ENCODE data around the gene FZD8.
A peak's percentile ranks its signal among the peaks of the same experiment; 100 is the strongest.
"Not testable (repeated sequence)": the region's sequence is repeated elsewhere in the genome, so short reads cannot be mapped to it uniquely, and the experiment has no call there.

The FZD8 gene

DNA sequence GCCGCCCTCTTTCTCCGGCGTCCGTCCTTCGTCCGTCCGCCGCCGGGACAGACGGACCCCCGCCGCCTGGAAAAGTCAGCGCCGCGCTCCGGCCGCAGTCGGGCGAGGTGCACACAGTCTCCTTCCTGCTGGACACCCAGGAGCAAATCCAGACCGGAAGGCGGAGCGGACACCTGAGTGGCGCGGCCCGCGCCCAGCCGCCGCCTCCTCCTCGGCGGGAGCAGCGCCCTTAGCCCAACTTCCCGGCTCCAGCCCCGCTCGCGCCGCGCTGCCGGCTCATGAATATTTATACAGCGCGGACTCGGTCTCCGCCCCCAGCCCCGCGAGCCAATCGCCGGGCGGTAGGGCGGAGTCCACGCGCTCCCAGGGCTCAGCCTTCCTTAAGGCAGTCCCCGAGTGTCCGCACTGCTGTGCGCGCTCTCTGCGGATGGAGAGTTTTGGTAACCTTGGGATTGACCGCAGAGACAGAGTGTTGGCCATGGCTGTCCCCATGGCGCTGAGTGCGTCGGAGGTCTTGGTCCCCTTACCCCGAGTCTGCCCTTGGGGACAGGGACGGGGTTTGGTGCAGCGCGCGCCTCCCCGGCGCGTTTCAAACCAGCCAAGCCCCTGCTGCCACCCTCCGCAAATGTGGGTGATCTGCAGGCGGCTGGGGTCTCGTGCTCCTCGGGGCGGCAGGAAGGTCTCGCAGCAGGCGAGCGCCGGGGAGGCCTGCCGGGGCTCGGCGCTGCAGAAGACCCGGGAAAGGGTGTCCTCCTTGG lies at the start of gene FZD8:
Gene FZD8 (minus strand): TSS at position 262 of the 758 bp plus-strand sequence. CDS start 867 bp downstream, outside the sequence.
- Histone ChIP-seq H3K27ac (ENCODE audit: low read depth, low read length) (no peak within 1 kb of the TSS; the same call in 1 of the 2 replicates), H3K27me3 (ENCODE audit: control insufficient read depth, insufficient read depth, low read length) (peaks cover 62% of the 10 kb centered on the region)

DNA sequence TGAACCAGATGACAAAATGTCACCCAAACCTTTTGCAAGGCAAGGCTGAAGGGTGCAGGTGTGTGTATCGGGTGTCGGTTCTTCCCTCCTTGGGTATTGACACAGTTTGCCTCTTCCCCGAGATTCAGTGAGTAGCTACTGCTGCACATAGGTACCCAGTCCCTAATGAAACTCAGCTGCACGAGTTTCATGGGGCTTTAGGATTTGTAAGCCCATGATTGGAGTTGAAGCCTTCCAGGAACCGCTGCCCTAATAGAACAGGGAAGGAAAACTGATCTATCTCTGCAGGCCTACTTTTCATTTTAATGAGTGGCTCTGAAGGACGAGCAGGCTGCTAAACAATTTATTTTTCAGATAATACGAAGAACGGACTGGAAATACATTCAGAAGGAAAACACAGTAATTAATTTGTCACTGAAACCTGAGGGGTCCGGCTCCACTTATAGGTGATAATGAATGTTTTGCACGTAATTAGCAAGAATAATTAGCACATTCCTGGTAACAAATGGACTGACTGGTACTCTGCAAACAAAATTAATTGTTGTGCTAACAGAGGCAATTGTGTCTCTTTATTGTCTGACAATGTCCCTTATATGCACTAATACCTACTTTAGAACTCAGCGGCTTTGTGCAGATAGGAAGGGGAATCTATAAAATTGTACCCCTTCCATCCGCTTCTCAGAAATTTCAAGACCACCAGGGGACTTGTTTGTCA lies 49.6 kb upstream of the FZD8 start:
- Histone ChIP-seq H3K27me3 (ENCODE audit: control insufficient read depth, insufficient read depth, low read length) (peaks cover 87% of the 10 kb centered on the region), H3K36me3 (ENCODE audit: control insufficient read depth, insufficient read depth, low read length) (no peaks in the 10 kb centered on the region), H3K4me1 (ENCODE audit: control insufficient read depth, insufficient read depth, low read length) (peaks cover 47% of the 10 kb centered on the region), H3K27ac (ENCODE audit: low read depth, low read length) (peak overlapping the region; percentile 67), H3K9ac (ENCODE audit: low read length) (no peak overlapping the region), H3K4me3 (ENCODE audit: low read depth, low read length) (peak overlapping the region; percentile 10), H3K9me3 (ENCODE audit: control insufficient read depth, insufficient read depth, low read depth, low read length) (no peaks in the 10 kb centered on the region)

More for the DNA sequence above, at the start of gene FZD8:
- Histone ChIP-seq H3K4me3 (ENCODE audit: low read depth, low read length) (peak within 1 kb of the TSS; percentile 65), H3K36me3 (ENCODE audit: control insufficient read depth, insufficient read depth, low read length) (no peaks in the 10 kb centered on the region), H3K9me3 (ENCODE audit: control insufficient read depth, insufficient read depth, low read depth, low read length) (no peaks in the 10 kb centered on the region), H3K9ac (ENCODE audit: low read length) (peak within 1 kb of the TSS; percentile 84), H3K4me1 (ENCODE audit: control insufficient read depth, insufficient read depth, low read length) (peaks cover 15% of the 10 kb centered on the region)

- Histone ChIP-seq H3K27me3 (ENCODE audit: control insufficient read depth, insufficient read depth, low read length) (peaks cover 80% of the 10 kb centered on the region), H3K27ac (ENCODE audit: low read depth, low read length) (no peak overlapping the region)
Observed at GRCh38 chr10:35690534-35690933, 48.4 kb upstream of the FZD8 start.

DNA sequence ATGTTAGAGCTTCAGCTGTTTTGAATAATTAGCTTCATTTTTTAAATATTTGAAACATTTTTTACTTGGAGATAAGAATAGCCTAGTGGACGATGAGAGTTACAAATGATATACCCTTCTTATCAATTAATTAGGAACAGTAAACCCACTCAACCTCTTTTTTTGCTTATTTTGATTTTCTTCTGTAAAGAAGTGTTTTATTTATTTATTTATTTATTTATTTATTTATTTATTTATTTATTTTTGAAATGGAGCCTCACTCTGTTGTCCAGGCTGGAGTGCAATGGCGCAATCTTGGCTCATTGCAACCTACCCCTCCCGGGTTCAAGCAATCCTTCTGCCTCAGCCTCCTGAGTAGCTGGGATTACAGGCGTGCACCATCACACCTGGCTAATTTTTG lies 43.8 kb upstream of the FZD8 start:
- not testable (repeated sequence) for H3K9me3 ChIP-seq (ENCODE audit: control insufficient read depth, insufficient read depth, low read depth, low read length); H3K27ac ChIP-seq (ENCODE audit: low read depth, low read length); H3K9ac ChIP-seq (ENCODE audit: low read length); H3K36me3 ChIP-seq (ENCODE audit: control insufficient read depth, insufficient read depth, low read length); H3K4me3 ChIP-seq (ENCODE audit: low read depth, low read length)
- Histone ChIP-seq H3K4me1 (ENCODE audit: control insufficient read depth, insufficient read depth, low read length) (peaks cover 13% of the 10 kb centered on the region), H3K27me3 (ENCODE audit: control insufficient read depth, insufficient read depth, low read length) (peaks cover 48% of the 10 kb centered on the region)

More at GRCh38 chr10:35690534-35690933, 48.4 kb upstream of the FZD8 start:
- Histone ChIP-seq H3K9me3 (ENCODE audit: control insufficient read depth, insufficient read depth, low read depth, low read length) (no peaks in the 10 kb centered on the region), H3K4me3 (ENCODE audit: low read depth, low read length) (no peak overlapping the region), H3K9ac (ENCODE audit: low read length) (no peak overlapping the region), H3K36me3 (ENCODE audit: control insufficient read depth, insufficient read depth, low read length) (no peaks in the 10 kb centered on the region), H3K4me1 (ENCODE audit: control insufficient read depth, insufficient read depth, low read length) (peaks cover 37% of the 10 kb centered on the region)

DNA sequence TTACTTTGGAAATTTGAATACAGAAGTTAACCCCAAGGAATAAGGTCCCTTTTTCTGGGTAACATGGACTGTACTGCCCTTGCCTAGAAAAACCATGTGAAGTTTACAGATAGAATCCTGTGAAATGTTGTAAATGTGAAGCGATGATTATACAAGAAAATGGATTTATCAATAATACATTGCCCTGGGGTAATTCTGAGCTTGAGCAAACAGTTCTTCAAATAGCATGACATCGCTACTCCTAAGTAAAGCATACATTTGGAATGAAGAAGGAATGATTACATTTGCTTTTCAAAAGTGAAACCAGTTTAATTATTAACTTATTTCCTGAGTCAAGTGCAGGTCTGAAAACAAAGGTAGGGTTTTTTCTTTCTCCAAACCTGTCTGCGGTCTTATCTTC lies 43.3 kb upstream of the FZD8 start:
- H3K9me3 ChIP-seq (ENCODE audit: control insufficient read depth, insufficient read depth, low read depth, low read length), result no peaks in the 10 kb centered on the region
- no peak overlapping the region for H3K4me3 ChIP-seq (ENCODE audit: low read depth, low read length)
- H3K9ac ChIP-seq (ENCODE audit: low read length), result no peak overlapping the region
- H3K27ac ChIP-seq (ENCODE audit: low read depth, low read length), result no peak overlapping the region
- H3K27me3 ChIP-seq (ENCODE audit: control insufficient read depth, insufficient read depth, low read length), result peaks cover 47% of the 10 kb centered on the region
- peaks cover 8% of the 10 kb centered on the region; the same call in 1 of the 2 replicates for H3K4me1 ChIP-seq (ENCODE audit: control insufficient read depth, insufficient read depth, low read length)
- H3K36me3 ChIP-seq (ENCODE audit: control insufficient read depth, insufficient read depth, low read length), result no peaks in the 10 kb centered on the region

DNA sequence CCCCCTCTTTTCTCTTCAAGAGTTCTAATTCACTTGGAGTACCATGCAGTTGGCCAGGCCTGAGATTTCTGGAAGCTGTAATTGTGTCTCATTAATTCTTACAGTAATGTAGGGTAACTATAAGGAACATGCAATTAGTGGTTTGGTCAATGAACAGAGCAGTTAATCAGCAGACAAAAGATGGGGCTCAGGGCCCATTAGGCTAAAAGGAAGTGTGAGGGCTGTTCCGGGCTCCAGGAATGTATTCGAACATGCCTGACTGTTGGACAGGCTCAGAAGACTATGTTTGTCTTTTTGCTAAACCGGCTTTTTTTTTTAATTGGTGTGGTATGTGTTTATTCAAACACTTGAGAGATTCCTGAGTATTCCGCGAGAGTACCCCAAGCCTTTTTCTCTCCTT lies 42.5 kb upstream of the FZD8 start:
- H3K27ac ChIP-seq (ENCODE audit: low read depth, low read length), result no peak overlapping the region
- H3K36me3 ChIP-seq (ENCODE audit: control insufficient read depth, insufficient read depth, low read length), result no peaks in the 10 kb centered on the region
- H3K4me1 ChIP-seq (ENCODE audit: control insufficient read depth, insufficient read depth, low read length), result peaks cover under 1% of the 10 kb centered on the region; the same call in 1 of the 2 replicates
- no peak overlapping the region for H3K9ac ChIP-seq (ENCODE audit: low read length)
- H3K4me3 ChIP-seq (ENCODE audit: low read depth, low read length), result no peak overlapping the region
- H3K27me3 ChIP-seq (ENCODE audit: control insufficient read depth, insufficient read depth, low read length), result peaks cover 39% of the 10 kb centered on the region; the same call in 1 of the 2 replicates
- no peaks in the 10 kb centered on the region for H3K9me3 ChIP-seq (ENCODE audit: control insufficient read depth, insufficient read depth, low read depth, low read length)

DNA sequence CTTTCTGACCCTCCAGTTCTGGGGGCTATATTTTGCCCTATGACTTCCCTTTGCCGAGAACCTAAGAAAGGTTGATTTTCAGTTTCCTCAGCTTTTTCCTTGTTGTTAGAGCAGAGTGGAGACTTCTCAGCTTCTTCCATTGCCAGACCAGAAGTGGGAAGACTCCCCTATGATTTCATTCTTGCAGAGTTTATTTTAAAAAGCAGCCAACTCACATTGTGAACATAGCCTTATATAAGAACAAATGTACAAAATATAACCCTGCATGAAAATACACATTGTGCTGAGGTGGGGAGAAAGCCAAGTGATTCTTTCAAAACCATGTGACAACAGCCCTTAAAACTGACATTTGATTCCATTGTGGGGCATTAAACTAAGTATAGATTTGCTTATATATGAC lies 33.8 kb upstream of the FZD8 start:
- no peak overlapping the region for H3K27ac ChIP-seq (ENCODE audit: low read depth, low read length)
- H3K9ac ChIP-seq (ENCODE audit: low read length), result no peak overlapping the region
- no peaks in the 10 kb centered on the region for H3K36me3 ChIP-seq (ENCODE audit: control insufficient read depth, insufficient read depth, low read length)

DNA sequence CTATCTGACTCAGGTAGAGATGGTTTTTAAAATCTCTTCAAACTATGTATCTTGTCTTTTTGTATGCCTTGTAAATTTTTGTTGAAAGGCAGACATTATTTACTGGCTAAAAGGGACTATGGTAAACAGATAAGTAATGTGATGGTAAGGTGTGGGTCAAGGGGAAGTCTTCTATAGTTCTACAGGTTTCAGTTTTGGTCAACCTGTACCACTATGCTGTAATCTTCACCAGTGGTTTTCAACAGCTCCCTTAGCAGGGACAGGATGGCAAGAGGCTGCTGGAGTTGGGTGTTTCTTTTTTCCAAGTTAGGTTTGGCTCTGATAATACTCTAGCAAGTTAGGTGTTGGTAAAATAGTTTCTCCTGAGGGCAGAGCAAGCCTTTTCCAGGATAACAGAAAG lies 32.7 kb upstream of the FZD8 start:
- H3K4me3 ChIP-seq (ENCODE audit: low read depth, low read length), result no peak overlapping the region
- no peak overlapping the region for H3K27ac ChIP-seq (ENCODE audit: low read depth, low read length)
- H3K9me3 ChIP-seq (ENCODE audit: control insufficient read depth, insufficient read depth, low read depth, low read length), result no peaks in the 10 kb centered on the region
- no peaks in the 10 kb centered on the region for H3K36me3 ChIP-seq (ENCODE audit: control insufficient read depth, insufficient read depth, low read length)
- no peak overlapping the region for H3K9ac ChIP-seq (ENCODE audit: low read length)
- no peaks in the 10 kb centered on the region; the same call in 1 of the 2 replicates for H3K27me3 ChIP-seq (ENCODE audit: control insufficient read depth, insufficient read depth, low read length)
- no peaks in the 10 kb centered on the region for H3K4me1 ChIP-seq (ENCODE audit: control insufficient read depth, insufficient read depth, low read length)

More for the DNA sequence above, 33.8 kb upstream of the FZD8 start:
- H3K4me3 ChIP-seq (ENCODE audit: low read depth, low read length), result no peak overlapping the region
- no peaks in the 10 kb centered on the region for H3K4me1 ChIP-seq (ENCODE audit: control insufficient read depth, insufficient read depth, low read length)
- peaks cover 3% of the 10 kb centered on the region; the same call in 1 of the 2 replicates for H3K27me3 ChIP-seq (ENCODE audit: control insufficient read depth, insufficient read depth, low read length)
- no peaks in the 10 kb centered on the region for H3K9me3 ChIP-seq (ENCODE audit: control insufficient read depth, insufficient read depth, low read depth, low read length)

DNA sequence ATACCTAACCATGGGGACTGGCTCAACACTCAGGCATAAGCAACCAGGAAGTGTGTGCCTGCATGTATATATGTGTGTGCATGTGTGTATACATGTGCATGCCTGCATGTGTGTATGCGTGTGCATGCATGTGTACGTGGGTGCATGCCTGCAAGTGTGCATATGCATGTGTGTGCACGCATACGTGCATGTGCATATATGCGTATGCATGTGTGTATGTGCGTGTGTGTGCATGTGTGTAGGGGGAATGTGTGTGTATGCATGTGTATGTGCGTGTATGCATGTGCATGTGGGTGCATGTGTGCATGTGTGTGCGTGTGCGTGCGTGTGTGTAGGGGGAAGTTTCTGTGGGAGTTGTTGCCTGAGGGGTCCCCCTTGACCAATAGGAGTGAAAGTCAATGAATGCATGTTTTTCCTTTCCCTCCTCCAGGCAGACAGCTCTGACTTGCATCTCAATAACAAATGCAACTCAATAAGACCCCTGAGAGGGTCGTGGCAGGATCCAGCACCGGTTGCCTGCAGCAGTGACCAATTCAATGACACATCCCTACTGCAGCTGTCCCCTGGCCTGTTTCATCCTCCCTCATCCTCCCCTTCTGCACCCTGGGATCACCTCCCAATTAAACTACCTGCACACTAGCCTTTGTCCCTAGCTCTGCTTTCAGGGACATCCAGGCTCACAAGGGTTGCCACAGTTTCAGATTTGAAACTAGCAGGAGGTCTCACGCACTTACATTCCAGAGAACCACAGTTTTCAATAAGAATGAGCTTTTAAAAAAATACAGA lies 27.0 kb upstream of the FZD8 start:
- H3K36me3 ChIP-seq (ENCODE audit: control insufficient read depth, insufficient read depth, low read length), result no peaks in the 10 kb centered on the region
- H3K4me1 ChIP-seq (ENCODE audit: control insufficient read depth, insufficient read depth, low read length), result peaks cover 14% of the 10 kb centered on the region
- H3K9ac ChIP-seq (ENCODE audit: low read length), result no peak overlapping the region
- no peaks in the 10 kb centered on the region; the same call in 1 of the 2 replicates for H3K27me3 ChIP-seq (ENCODE audit: control insufficient read depth, insufficient read depth, low read length)
- peaks cover 7% of the 10 kb centered on the region; the same call in 1 of the 2 replicates for H3K9me3 ChIP-seq (ENCODE audit: control insufficient read depth, insufficient read depth, low read depth, low read length)
- no peak overlapping the region for H3K27ac ChIP-seq (ENCODE audit: low read depth, low read length)
- H3K4me3 ChIP-seq (ENCODE audit: low read depth, low read length), result no peak overlapping the region

DNA sequence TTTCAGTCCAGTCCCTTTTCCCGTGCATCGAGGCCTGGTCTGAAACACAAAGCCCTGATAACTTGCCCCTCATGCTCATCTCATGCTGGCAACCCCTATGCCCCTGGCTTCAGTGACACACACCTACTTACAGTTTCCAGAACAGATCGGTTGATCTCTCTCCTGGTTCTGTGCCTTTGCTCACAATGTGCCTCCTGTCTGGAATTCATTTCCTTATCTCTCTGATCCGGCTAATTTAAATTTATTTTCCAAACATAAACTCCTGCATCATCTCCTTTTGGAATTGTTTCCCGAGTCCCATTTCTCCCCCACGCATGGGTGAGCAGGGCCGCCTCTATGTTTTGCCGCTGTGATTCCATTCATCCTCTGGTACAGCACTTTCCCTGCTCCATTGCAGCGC lies 25.9 kb upstream of the FZD8 start:
- H3K36me3 ChIP-seq (ENCODE audit: control insufficient read depth, insufficient read depth, low read length), result no peaks in the 10 kb centered on the region
- no peak overlapping the region for H3K9ac ChIP-seq (ENCODE audit: low read length)
- H3K27ac ChIP-seq (ENCODE audit: low read depth, low read length), result no peak overlapping the region
- H3K4me3 ChIP-seq (ENCODE audit: low read depth, low read length), result no peak overlapping the region
- H3K4me1 ChIP-seq (ENCODE audit: control insufficient read depth, insufficient read depth, low read length), result peaks cover 19% of the 10 kb centered on the region
- no peaks in the 10 kb centered on the region for H3K27me3 ChIP-seq (ENCODE audit: control insufficient read depth, insufficient read depth, low read length)
- peaks cover 7% of the 10 kb centered on the region; the same call in 1 of the 2 replicates for H3K9me3 ChIP-seq (ENCODE audit: control insufficient read depth, insufficient read depth, low read depth, low read length)
